Spleen (tissue), 7 donors: ENCODE data around the gene PSMD14.

Experiments used
- POLR2A ChIP-seq, 3 donors: fragments of 450-650 bp; IDR thresholded peaks; one replicate each; pipeline ENCODE4 v1.5.1; 2017; ENCODE audit warnings: antibody characterized with exemption in 3 of 3, mild to moderate bottlenecking in 1 of 3
- POLR2AphosphoS5 ChIP-seq, 3 donors: sonication (generic); formaldehyde crosslinking; IDR thresholded peaks; one replicate each; pipeline ENCODE4 v1.5.1; 2017; ENCODE audit warnings: antibody characterized with exemption in 3 of 3
- TF ChIP-seq, protein P1 (sequence below), 11 experiments: fragments of 200-600 bp in 7 of 11; fragments of 450-650 bp in 4 of 11; sonication (generic) in 4 of 11; IDR thresholded peaks in 8 of 11; conservative IDR thresholded peaks in 3 of 11; 1 replicate in 7 of 11; 2 replicates in 4 of 11; pipeline versions ENCODE4 v1.4.0 to v1.8.0; 2016 to 2021; ENCODE audit warnings: antibody characterized with exemption in 11 of 11, inconsistent platforms in 4 of 11, mild to moderate bottlenecking in 1 of 11
- donor health status: DM: no; HTN: no; CAD: no; lungs with moderate emphysema.
- donor health status: DM: no; HTN: no; CAD: no.
- donor health status: DM: no; HTN: no; CAD: no.

DNA sequence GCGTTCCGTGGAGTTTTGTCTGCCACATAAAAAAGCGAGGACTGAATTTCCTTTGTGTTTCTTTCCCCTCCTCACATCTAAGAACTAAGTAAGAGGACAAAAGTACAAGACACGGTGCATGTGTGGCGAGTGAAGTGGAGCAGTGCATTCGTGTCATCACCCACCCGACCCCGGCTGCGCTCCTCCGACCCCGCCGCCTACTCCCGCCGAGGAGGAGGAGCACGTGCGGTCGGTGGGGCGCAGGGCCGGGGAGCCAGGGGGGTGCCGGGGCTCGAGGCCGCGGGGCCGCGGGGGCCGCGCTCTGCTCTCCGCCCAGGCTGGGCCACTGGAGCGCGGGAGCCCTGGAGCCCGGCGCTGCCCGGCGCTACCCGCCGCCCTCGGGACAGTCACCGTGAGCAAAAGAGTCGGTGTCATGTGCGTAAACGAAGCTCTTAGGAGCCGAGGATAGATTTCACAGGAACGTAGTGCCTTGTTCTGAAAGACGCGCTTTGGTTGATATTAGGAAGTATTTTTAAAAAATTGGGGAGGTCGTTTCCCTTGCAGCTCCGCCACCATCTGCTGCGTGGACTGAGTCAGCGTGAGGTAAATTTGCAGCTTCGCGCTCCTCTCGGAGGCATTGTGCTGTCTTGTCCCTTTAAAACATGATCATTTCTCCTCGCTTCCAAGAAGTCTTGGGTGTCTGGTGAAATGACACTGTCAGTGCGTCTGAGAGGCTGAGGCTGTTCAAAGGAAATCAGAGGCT is 118.9 kb downstream of the PSMD14 start:
- TF ChIP-seq, protein P1, sequence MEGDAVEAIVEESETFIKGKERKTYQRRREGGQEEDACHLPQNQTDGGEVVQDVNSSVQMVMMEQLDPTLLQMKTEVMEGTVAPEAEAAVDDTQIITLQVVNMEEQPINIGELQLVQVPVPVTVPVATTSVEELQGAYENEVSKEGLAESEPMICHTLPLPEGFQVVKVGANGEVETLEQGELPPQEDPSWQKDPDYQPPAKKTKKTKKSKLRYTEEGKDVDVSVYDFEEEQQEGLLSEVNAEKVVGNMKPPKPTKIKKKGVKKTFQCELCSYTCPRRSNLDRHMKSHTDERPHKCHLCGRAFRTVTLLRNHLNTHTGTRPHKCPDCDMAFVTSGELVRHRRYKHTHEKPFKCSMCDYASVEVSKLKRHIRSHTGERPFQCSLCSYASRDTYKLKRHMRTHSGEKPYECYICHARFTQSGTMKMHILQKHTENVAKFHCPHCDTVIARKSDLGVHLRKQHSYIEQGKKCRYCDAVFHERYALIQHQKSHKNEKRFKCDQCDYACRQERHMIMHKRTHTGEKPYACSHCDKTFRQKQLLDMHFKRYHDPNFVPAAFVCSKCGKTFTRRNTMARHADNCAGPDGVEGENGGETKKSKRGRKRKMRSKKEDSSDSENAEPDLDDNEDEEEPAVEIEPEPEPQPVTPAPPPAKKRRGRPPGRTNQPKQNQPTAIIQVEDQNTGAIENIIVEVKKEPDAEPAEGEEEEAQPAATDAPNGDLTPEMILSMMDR (IDR thresholded peaks at IDR 0.05 in 8 of 11, conservative IDR thresholded peaks at IDR 0.05 in 3 of 11): no peak
- TF ChIP-seq POLR2A (IDR thresholded peaks at IDR 0.05) (no peak), POLR2AphosphoS5 (IDR thresholded peaks at IDR 0.05) (peak in 1 of 3 donors; percentile 22)
